GM19324 (cell line): ENCODE results near the gene SNRPB2.

Source experiments
- ATAC-seq: cut with Tn5 transposase; IDR thresholded peaks from one replicate; pipeline ENCODE4 v1.9.1; 2021; ENCODE audit warnings: mild to moderate bottlenecking, moderate library complexity; ENCODE audit not compliant: unreplicated experiment, low FRiP score

SNRPB2 gene

GRCh38 chr20:16781496-16781895 lies 51.7 kb downstream of the SNRPB2 start:
- ATAC-seq, result no peak

GRCh38 chr20:16785226-16785625 lies 55.4 kb downstream of the SNRPB2 start:
- ATAC-seq, result no peak
